GM23338 (cell line): Measurements from ENCODE around the gene EIF2A.

ENCODE experiments used
- CREB1 ChIP-seq: fragments of 250-450 bp; sonication (Bioruptor Pico); IDR thresholded peaks from 2 replicates; pipeline ENCODE4 v1.5.0; 2020; ENCODE audit warnings: low read depth, mild to moderate bottlenecking, moderate library complexity
- CTCF ChIP-seq, 2 experiments: fragments of 200-600 bp in 1 of 2; sonication (generic) in 1 of 2; conservative IDR thresholded peaks; 2 replicates each; pipeline versions ENCODE4 v1.5.1 to v1.6.1; 2016 to 2017; ENCODE audit warnings: antibody characterized with exemption in 2 of 2, low read depth in 2 of 2, mild to moderate bottlenecking in 2 of 2, moderate library complexity in 1 of 2
- ETS1 ChIP-seq: IDR thresholded peaks from 2 replicates; pipeline ENCODE4 v1.6.1; 2016; ENCODE audit warnings: antibody characterized with exemption
- EZH2 ChIP-seq: fragments of 200-600 bp; sonication (generic); IDR thresholded peaks from one replicate; pipeline ENCODE4 v1.8.0; 2017; ENCODE audit warnings: antibody characterized with exemption, mild to moderate bottlenecking, low read depth; ENCODE audit not compliant: unreplicated experiment
- EZH2phosphoT487 ChIP-seq: fragments of 200-600 bp; sonication (generic); IDR thresholded peaks from one replicate; pipeline ENCODE4 v1.8.1; 2018; ENCODE audit warnings: antibody characterized with exemption; ENCODE audit not compliant: unreplicated experiment
- JUNB ChIP-seq: IDR thresholded peaks from one replicate; pipeline ENCODE4 v1.6.1; 2016; ENCODE audit warnings: antibody characterized with exemption; ENCODE audit not compliant: unreplicated experiment
- POLR2AphosphoS5 ChIP-seq: IDR thresholded peaks from 2 replicates; pipeline ENCODE4 v1.6.1; 2016; ENCODE audit warnings: antibody characterized with exemption, low read depth
- STAT1 ChIP-seq: IDR thresholded peaks from one replicate; pipeline ENCODE4 v1.6.1; 2016; ENCODE audit warnings: antibody characterized with exemption; ENCODE audit not compliant: unreplicated experiment
- ZNF114 ChIP-seq: fragments of 250-450 bp; sonication (Bioruptor Pico); IDR thresholded peaks from 2 replicates; pipeline ENCODE4 v1.5.0; 2020; ENCODE audit warnings: mild to moderate bottlenecking, moderate library complexity
- ZNF331 ChIP-seq: fragments of 250-450 bp; sonication (Bioruptor Pico); IDR thresholded peaks from 2 replicates; pipeline ENCODE4 v1.5.0; 2020; ENCODE audit warnings: low read depth, mild to moderate bottlenecking, moderate library complexity
- TF ChIP-seq, protein P1 (sequence below): IDR thresholded peaks from one replicate; pipeline ENCODE4 v1.6.1; 2018; ENCODE audit warnings: antibody characterized with exemption; ENCODE audit not compliant: unreplicated experiment
- TF ChIP-seq, protein P2 (sequence below): fragments of 250-450 bp; sonication (Bioruptor Pico); IDR thresholded peaks from 2 replicates; pipeline ENCODE4 v1.5.0; 2020; ENCODE audit warnings: mild to moderate bottlenecking, moderate library complexity

GRCh38 chr3:150613034-150613433 is 66.4 kb downstream of the EIF2A start:
- TF ChIP-seq STAT1 (no peak), CTCF (conservative IDR thresholded peaks at IDR 0.05; ENCODE audit: low read depth in 2 of 2) (no peak), POLR2AphosphoS5 (no peak), ZNF331 (CRISPR knock-in tag) (no peak), EZH2 (no peak), EZH2phosphoT487 (no peak), JUNB (no peak), CREB1 (no peak), ETS1 (no peak), ZNF114 (CRISPR knock-in tag) (no peak)
- TF ChIP-seq, protein P1, sequence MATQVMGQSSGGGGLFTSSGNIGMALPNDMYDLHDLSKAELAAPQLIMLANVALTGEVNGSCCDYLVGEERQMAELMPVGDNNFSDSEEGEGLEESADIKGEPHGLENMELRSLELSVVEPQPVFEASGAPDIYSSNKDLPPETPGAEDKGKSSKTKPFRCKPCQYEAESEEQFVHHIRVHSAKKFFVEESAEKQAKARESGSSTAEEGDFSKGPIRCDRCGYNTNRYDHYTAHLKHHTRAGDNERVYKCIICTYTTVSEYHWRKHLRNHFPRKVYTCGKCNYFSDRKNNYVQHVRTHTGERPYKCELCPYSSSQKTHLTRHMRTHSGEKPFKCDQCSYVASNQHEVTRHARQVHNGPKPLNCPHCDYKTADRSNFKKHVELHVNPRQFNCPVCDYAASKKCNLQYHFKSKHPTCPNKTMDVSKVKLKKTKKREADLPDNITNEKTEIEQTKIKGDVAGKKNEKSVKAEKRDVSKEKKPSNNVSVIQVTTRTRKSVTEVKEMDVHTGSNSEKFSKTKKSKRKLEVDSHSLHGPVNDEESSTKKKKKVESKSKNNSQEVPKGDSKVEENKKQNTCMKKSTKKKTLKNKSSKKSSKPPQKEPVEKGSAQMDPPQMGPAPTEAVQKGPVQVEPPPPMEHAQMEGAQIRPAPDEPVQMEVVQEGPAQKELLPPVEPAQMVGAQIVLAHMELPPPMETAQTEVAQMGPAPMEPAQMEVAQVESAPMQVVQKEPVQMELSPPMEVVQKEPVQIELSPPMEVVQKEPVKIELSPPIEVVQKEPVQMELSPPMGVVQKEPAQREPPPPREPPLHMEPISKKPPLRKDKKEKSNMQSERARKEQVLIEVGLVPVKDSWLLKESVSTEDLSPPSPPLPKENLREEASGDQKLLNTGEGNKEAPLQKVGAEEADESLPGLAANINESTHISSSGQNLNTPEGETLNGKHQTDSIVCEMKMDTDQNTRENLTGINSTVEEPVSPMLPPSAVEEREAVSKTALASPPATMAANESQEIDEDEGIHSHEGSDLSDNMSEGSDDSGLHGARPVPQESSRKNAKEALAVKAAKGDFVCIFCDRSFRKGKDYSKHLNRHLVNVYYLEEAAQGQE, result no peak
- TF ChIP-seq, protein P2, sequence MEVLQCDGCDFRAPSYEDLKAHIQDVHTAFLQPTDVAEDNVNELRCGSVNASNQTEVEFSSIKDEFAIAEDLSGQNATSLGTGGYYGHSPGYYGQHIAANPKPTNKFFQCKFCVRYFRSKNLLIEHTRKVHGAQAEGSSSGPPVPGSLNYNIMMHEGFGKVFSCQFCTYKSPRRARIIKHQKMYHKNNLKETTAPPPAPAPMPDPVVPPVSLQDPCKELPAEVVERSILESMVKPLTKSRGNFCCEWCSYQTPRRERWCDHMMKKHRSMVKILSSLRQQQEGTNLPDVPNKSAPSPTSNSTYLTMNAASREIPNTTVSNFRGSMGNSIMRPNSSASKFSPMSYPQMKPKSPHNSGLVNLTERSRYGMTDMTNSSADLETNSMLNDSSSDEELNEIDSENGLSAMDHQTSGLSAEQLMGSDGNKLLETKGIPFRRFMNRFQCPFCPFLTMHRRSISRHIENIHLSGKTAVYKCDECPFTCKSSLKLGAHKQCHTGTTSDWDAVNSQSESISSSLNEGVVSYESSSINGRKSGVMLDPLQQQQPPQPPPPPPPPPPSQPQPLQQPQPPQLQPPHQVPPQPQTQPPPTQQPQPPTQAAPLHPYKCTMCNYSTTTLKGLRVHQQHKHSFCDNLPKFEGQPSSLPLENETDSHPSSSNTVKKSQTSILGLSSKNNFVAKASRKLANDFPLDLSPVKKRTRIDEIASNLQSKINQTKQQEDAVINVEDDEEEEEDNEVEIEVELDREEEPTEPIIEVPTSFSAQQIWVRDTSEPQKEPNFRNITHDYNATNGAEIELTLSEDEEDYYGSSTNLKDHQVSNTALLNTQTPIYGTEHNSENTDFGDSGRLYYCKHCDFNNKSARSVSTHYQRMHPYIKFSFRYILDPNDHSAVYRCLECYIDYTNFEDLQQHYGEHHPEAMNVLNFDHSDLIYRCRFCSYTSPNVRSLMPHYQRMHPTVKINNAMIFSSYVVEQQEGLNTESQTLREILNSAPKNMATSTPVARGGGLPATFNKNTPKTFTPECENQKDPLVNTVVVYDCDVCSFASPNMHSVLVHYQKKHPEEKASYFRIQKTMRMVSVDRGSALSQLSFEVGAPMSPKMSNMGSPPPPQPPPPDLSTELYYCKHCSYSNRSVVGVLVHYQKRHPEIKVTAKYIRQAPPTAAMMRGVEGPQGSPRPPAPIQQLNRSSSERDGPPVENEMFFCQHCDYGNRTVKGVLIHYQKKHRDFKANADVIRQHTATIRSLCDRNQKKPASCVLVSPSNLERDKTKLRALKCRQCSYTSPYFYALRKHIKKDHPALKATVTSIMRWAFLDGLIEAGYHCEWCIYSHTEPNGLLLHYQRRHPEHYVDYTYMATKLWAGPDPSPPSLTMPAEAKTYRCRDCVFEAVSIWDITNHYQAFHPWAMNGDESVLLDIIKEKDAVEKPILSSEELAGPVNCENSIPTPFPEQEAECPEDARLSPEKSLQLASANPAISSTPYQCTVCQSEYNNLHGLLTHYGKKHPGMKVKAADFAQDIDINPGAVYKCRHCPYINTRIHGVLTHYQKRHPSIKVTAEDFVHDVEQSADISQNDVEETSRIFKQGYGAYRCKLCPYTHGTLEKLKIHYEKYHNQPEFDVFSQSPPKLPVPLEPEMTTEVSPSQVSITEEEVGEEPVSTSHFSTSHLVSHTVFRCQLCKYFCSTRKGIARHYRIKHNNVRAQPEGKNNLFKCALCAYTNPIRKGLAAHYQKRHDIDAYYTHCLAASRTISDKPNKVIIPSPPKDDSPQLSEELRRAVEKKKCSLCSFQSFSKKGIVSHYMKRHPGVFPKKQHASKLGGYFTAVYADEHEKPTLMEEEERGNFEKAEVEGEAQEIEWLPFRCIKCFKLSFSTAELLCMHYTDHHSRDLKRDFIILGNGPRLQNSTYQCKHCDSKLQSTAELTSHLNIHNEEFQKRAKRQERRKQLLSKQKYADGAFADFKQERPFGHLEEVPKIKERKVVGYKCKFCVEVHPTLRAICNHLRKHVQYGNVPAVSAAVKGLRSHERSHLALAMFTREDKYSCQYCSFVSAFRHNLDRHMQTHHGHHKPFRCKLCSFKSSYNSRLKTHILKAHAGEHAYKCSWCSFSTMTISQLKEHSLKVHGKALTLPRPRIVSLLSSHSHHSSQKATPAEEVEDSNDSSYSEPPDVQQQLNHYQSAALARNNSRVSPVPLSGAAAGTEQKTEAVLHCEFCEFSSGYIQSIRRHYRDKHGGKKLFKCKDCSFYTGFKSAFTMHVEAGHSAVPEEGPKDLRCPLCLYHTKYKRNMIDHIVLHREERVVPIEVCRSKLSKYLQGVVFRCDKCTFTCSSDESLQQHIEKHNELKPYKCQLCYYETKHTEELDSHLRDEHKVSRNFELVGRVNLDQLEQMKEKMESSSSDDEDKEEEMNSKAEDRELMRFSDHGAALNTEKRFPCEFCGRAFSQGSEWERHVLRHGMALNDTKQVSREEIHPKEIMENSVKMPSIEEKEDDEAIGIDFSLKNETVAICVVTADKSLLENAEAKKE (CRISPR knock-in tag), result no peak
